H1 (cell line): Measurements from ENCODE around the gene CST7. TPM values are rescaled to one million over a fixed set of nuclear protein-coding genes. Genes with fewer than 3 reads are reported as not detected.

Experiments
- CTCF ChIA-PET: fragments of 300-600 bp; sonication (Branson Sonifier 250); formaldehyde crosslinking; loops from one replicate; lab custom pipeline; 2021; ENCODE audit not compliant: partially characterized antibody; lab: Charles Lee
- POLR2A ChIA-PET: fragments of 300-600 bp; sonication (Branson Sonifier 250); formaldehyde crosslinking; loops from one replicate; lab custom pipeline; 2021; ENCODE audit warnings: inconsistent platforms; ENCODE audit not compliant: partially characterized antibody; lab: Charles Lee
- DNase-seq, 2 experiments: peaks; one replicate each; pipeline versions ENCODE4 v3.0.0 to v3.0.0-alpha.2; 2010 to 2022; ENCODE audit warnings: low spot score in 2 of 2, low read depth in 1 of 2, mixed read lengths in 1 of 2
- FAIRE-seq: peaks from 2 replicates; lab custom pipeline; 2011; peaks lifted over from hg19 to GRCh38; lab: Jason Lieb, UNC
- H2AFZ ChIP-seq: 2 replicates; pipeline ENCODE4 v1.8.1; 2012; ENCODE audit warnings: low read length, inconsistent platforms
- H2AK5ac ChIP-seq: 2 replicates; pipeline ENCODE4 v1.6.1; 2013; ENCODE audit warnings: low read depth, low read length
- H2BK120ac ChIP-seq: replicated peaks from 2 replicates; pipeline ENCODE3; 2013; ENCODE audit warnings: low read depth, low read length, inconsistent platforms
- H2BK12ac ChIP-seq: 2 replicates; pipeline ENCODE4 v1.6.1; 2013; ENCODE audit warnings: low read depth, low read length
- H2BK15ac ChIP-seq: 2 replicates; pipeline ENCODE4 v1.6.1; 2013; ENCODE audit warnings: low read length
- H2BK20ac ChIP-seq: 2 replicates; pipeline ENCODE4 v1.6.1; 2013; ENCODE audit warnings: low read length
- H2BK5ac ChIP-seq: 2 replicates; pipeline ENCODE4 v1.6.1; 2013; ENCODE audit warnings: low read depth, low read length
- H3K14ac ChIP-seq: 2 replicates; pipeline ENCODE4 v1.6.1; 2013; ENCODE audit warnings: inconsistent platforms; ENCODE audit not compliant: insufficient read length
- H3K18ac ChIP-seq: 2 replicates; pipeline ENCODE4 v1.6.1; 2013; ENCODE audit warnings: low read length; ENCODE audit errors: extremely low read depth
- H3K23ac ChIP-seq: 2 replicates; pipeline ENCODE4 v1.6.1; 2013; ENCODE audit warnings: inconsistent platforms; ENCODE audit not compliant: insufficient read length
- H3K23me2 ChIP-seq: 2 replicates; pipeline ENCODE4 v1.6.1; 2013; ENCODE audit warnings: low read depth, low read length
- H3K27ac ChIP-seq: 2 replicates; pipeline ENCODE4 v1.6.1; 2011; ENCODE audit warnings: low read depth, low read length, inconsistent platforms
- H3K27me3 ChIP-seq, 4 experiments: replicated peaks in 1 of 4; 1 replicate in 1 of 4; 2 replicates in 3 of 4; pipeline versions ENCODE4 v1.6.1 to v1.8.1; 2011 to 2013; ENCODE audit warnings: low read length in 3 of 4, mild to moderate bottlenecking in 3 of 4, inconsistent platforms in 2 of 4, mixed read lengths in 2 of 4, moderate library complexity in 1 of 4; ENCODE audit not compliant: control insufficient read depth in 3 of 4, insufficient read depth in 3 of 4; ENCODE audit errors: extremely low read depth in 1 of 4
- H3K36me3 ChIP-seq, 4 experiments: 2 replicates each; pipeline versions ENCODE4 v1.6.1 to v1.8.1; 2011 to 2013; ENCODE audit warnings: mild to moderate bottlenecking in 4 of 4, low read length in 3 of 4, moderate library complexity in 2 of 4, control low read depth in 1 of 4, inconsistent platforms in 1 of 4; ENCODE audit not compliant: insufficient read depth in 4 of 4, control insufficient read depth in 2 of 4
- H3K4ac ChIP-seq: replicated peaks from 2 replicates; pipeline ENCODE3; 2013; ENCODE audit warnings: low read length, low read depth, mixed read lengths, inconsistent platforms; ENCODE audit not compliant: insufficient read length
- H3K4me1 ChIP-seq, 4 experiments: replicated peaks in 1 of 4; 1 replicate in 1 of 4; 2 replicates in 3 of 4; pipeline versions ENCODE4 v1.6.1 to v1.8.1; 2011 to 2013; ENCODE audit warnings: low read length in 3 of 4, inconsistent platforms in 2 of 4, mixed read lengths in 1 of 4; ENCODE audit not compliant: insufficient read depth in 4 of 4, control insufficient read depth in 3 of 4
- H3K4me2 ChIP-seq, 2 experiments: 2 replicates each; pipeline versions ENCODE4 v1.6.1 to v1.8.1; 2011 to 2013; ENCODE audit warnings: low read depth in 2 of 2, low read length in 2 of 2, control low read depth in 1 of 2, inconsistent platforms in 1 of 2, mild to moderate bottlenecking in 1 of 2; ENCODE audit not compliant: insufficient read depth in 1 of 2
- H3K4me3 ChIP-seq, 4 experiments: fragments of 200-600, 300-600 bp in 1 of 4; sonication (generic), shearing (Covaris generic), sonication (Bioruptor Twin) in 1 of 4; 2 replicates each; pipeline versions ENCODE4 v1.5.1 to v1.8.1; 2011 to 2016; ENCODE audit warnings: low read length in 4 of 4, low read depth in 3 of 4, control low read depth in 2 of 4, inconsistent platforms in 2 of 4, mild to moderate bottlenecking in 2 of 4, mixed read lengths in 1 of 4, moderate library complexity in 1 of 4; ENCODE audit not compliant: insufficient read depth in 2 of 4; ENCODE audit errors: extremely low read depth in 1 of 4
- H3K56ac ChIP-seq: replicated peaks from 2 replicates; pipeline ENCODE3; 2013; ENCODE audit warnings: low read depth, mild to moderate bottlenecking, mixed read lengths, low read length, inconsistent platforms; ENCODE audit not compliant: insufficient read length
- H3K79me1 ChIP-seq: 2 replicates; pipeline ENCODE4 v1.6.1; 2013; ENCODE audit warnings: low read depth, low read length, control low read depth
- H3K79me2 ChIP-seq, 2 experiments: 2 replicates each; pipeline versions ENCODE4 v1.6.1 to v1.8.1; 2012 to 2013; ENCODE audit warnings: low read length in 2 of 2, mild to moderate bottlenecking in 2 of 2, inconsistent platforms in 1 of 2; ENCODE audit not compliant: insufficient read depth in 2 of 2, control insufficient read depth in 1 of 2
- H3K9ac ChIP-seq, 4 experiments: replicated peaks in 1 of 4; 1 replicate in 1 of 4; 2 replicates in 3 of 4; pipeline versions ENCODE4 v1.6.1 to v1.8.1; 2011 to 2013; ENCODE audit warnings: low read depth in 3 of 4, low read length in 3 of 4, control low read depth in 2 of 4, mild to moderate bottlenecking in 2 of 4, moderate library complexity in 2 of 4, inconsistent platforms in 1 of 4; ENCODE audit errors: extremely low read depth in 1 of 4
- H3K9me3 ChIP-seq, 2 experiments: 2 replicates each; pipeline versions ENCODE4 v1.6.1 to v1.8.1; 2012 to 2013; ENCODE audit warnings: mild to moderate bottlenecking in 2 of 2, moderate library complexity in 2 of 2, control low read depth in 1 of 2, inconsistent platforms in 1 of 2, low read depth in 1 of 2, low read length in 1 of 2, mixed read lengths in 1 of 2; ENCODE audit not compliant: insufficient read depth in 2 of 2
- H4K20me1 ChIP-seq, 2 experiments: replicated peaks in 1 of 2; 2 replicates each; pipeline versions ENCODE3 to v1.8.1; 2011 to 2013; ENCODE audit warnings: inconsistent platforms in 2 of 2, low read length in 2 of 2, mild to moderate bottlenecking in 1 of 2; ENCODE audit not compliant: insufficient read depth in 2 of 2, control insufficient read depth in 1 of 2
- H4K5ac ChIP-seq: 2 replicates; pipeline ENCODE4 v1.6.1; 2013; ENCODE audit warnings: low read length, low read depth, mixed read lengths, inconsistent platforms; ENCODE audit not compliant: insufficient read length
- H4K8ac ChIP-seq: 2 replicates; pipeline ENCODE4 v1.8.0; 2013; ENCODE audit warnings: mild to moderate bottlenecking, moderate library complexity, low read length, inconsistent platforms; ENCODE audit not compliant: insufficient read depth; ENCODE audit errors: extremely low read depth
- H4K91ac ChIP-seq: replicated peaks from 2 replicates; pipeline ENCODE3; 2013; ENCODE audit warnings: low read length, mixed read lengths, inconsistent platforms; ENCODE audit not compliant: insufficient read length
- ATF3 ChIP-seq: IDR thresholded peaks from 2 replicates; pipeline ENCODE4 v1.6.1; 2011; ENCODE audit warnings: low read depth, mild to moderate bottlenecking, low read length; ENCODE audit not compliant: insufficient read depth
- CEBPB ChIP-seq: IDR thresholded peaks from 2 replicates; pipeline ENCODE4 v1.6.1; 2012; ENCODE audit warnings: low read depth, low read length
- JUND ChIP-seq: IDR thresholded peaks from 2 replicates; pipeline ENCODE4 v1.6.1; 2011; ENCODE audit warnings: mild to moderate bottlenecking, improper control_type of control experiment, low read length
- KDM5A ChIP-seq: fragments of 200-600 bp; IDR thresholded peaks from 2 replicates; pipeline ENCODE4 v1.7.1; 2012; ENCODE audit warnings: mild to moderate bottlenecking, low read length, inconsistent platforms, mixed read lengths
- PHF8 ChIP-seq: fragments of 200-600 bp; sonication (generic); conservative IDR thresholded peaks from 2 replicates; pipeline ENCODE4 v1.7.1; 2012; ENCODE audit warnings: low read depth, mild to moderate bottlenecking, inconsistent platforms, low read length, moderate library complexity
- RAD21 ChIP-seq, 2 experiments: IDR thresholded peaks in 1 of 2; conservative IDR thresholded peaks in 1 of 2; 2 replicates each; pipeline ENCODE4 v1.6.1; 2011; ENCODE audit warnings: low read depth in 2 of 2, low read length in 2 of 2, improper control_type of control experiment in 1 of 2, inconsistent platforms in 1 of 2, mild to moderate bottlenecking in 1 of 2, moderate library complexity in 1 of 2
- SIN3A ChIP-seq, 2 experiments: IDR thresholded peaks in 1 of 2; conservative IDR thresholded peaks in 1 of 2; 2 replicates each; pipeline ENCODE4 v1.6.1; 2011 to 2012; ENCODE audit warnings: low read length in 2 of 2, improper control_type of control experiment in 1 of 2, low read depth in 1 of 2, mild to moderate bottlenecking in 1 of 2
- SP1 ChIP-seq: IDR thresholded peaks from 2 replicates; pipeline ENCODE4 v1.6.1; 2011; ENCODE audit warnings: low read depth, low read length
- SP2 ChIP-seq: IDR thresholded peaks from 2 replicates; pipeline ENCODE4 v1.6.1; 2012; ENCODE audit warnings: mild to moderate bottlenecking, low read length, inconsistent platforms
- YY1 ChIP-seq: IDR thresholded peaks from 2 replicates; pipeline ENCODE4 v1.6.1; 2011; ENCODE audit warnings: low read depth, mild to moderate bottlenecking, low read length
- WGBS, 2 experiments: shearing (Covaris generic) in 1 of 2; methylation state at CpG; one replicate each; pipeline versions ENCODE4 v1.1.6 to v1.1.7; 2013 to 2015; ENCODE audit warnings: low lambda C conversion rate in 2 of 2, mixed read lengths in 2 of 2, inconsistent platforms in 1 of 2, low coverage in 1 of 2, missing lambda C conversion rate in 1 of 2; ENCODE audit not compliant: insufficient replicate concordance in 2 of 2, insufficient coverage in 1 of 2, insufficient read length in 1 of 2; ENCODE audit errors: extremely low coverage in 1 of 2, missing lambda C conversion rate in 1 of 2; 5-methylcytosine and 5-hydroxymethylcytosine counted together
- polyA plus RNA-seq, 7 experiments: library from polyadenylated mRNA; depleted of rRNA in 3 of 7; stranded (reverse) in 5 of 7; unstranded in 2 of 7; fragments of >200 nt in 5 of 7; fragments of 200-250 nt in 2 of 7; gene quantifications; 1 replicate in 5 of 7; 2 replicates in 1 of 7; 4 replicates in 1 of 7; pipeline versions ENCODE4 v1.2.1 to v1.2.3, GENCODE V29; 2011 to 2013; ENCODE audit warnings: missing spikeins in 2 of 7, mixed read lengths in 2 of 7
- total RNA-seq: library from RNA; stranded (reverse); fragmentation: NEBNext Ultra II Directional; extraction: Animal tissue kit (Norgen Biotek cat#: 25700); gene quantifications from 2 replicates; pipeline ENCODE4 v1.2.1, GENCODE V29; 2021
- TF ChIP-seq, protein P1 (sequence below): IDR thresholded peaks from 2 replicates; pipeline ENCODE4 v1.6.1; 2012; ENCODE audit warnings: inconsistent platforms

The CST7 gene
- total and polyA plus RNA-seq, 2 of the 8 experiments (the other 6 are each of a cell fraction or from before 2014, with no cell fraction given), result not detected

DNA sequence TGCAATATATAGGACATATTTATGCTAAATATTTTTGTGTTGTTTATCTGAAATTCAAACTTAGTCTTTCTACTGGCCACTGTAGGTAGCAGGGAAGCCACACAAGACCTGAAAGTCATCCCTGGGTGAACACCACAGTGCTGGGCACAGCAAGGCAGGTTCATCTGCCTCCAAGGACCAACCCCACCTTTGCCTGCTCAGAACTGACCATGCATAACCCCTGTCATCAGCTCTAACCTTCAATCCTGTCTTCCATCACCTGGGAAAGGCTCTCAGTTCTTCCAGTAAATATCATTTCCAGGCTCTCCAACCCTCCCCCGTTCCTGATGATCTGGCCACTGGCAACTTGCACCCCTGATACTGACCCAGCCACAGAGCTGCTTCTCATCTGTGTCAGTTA lies 32.7 kb upstream of the CST7 start:
- no peak overlapping the region for H3K56ac ChIP-seq
- no peak overlapping the region for H3K4me3 ChIP-seq
- no peak overlapping the region for H2BK20ac ChIP-seq
- no peak overlapping the region for H3K4ac ChIP-seq
- no peaks in the 10 kb centered on the region for H3K79me2 ChIP-seq
- no peak overlapping the region for H4K91ac ChIP-seq
- no peaks in the 10 kb centered on the region for H4K20me1 ChIP-seq
- no peak for FAIRE-seq
- no peak overlapping the region for H4K8ac ChIP-seq
- no peaks in the 10 kb centered on the region for H3K36me3 ChIP-seq
- H3K23me2 ChIP-seq, result no peaks in the 10 kb centered on the region
- POLR2A ChIA-PET, result no interaction called here
- CTCF ChIA-PET, result interaction anchor here (0.5 to 7.1 kb wide), 4 partner anchors 14 to 554 kb away, joined by 3 to 64 read pairs (median 26); no protein-coding TSS in a partner anchor
- H3K4me1 ChIP-seq, result no peaks in the 10 kb centered on the region
- H3K14ac ChIP-seq, result no peak overlapping the region
- no peak overlapping the region for H3K9ac ChIP-seq
- H3K18ac ChIP-seq, result no peak overlapping the region
- H4K5ac ChIP-seq, result no peak overlapping the region
- TF ChIP-seq PHF8 (no peak), KDM5A (no peak), SIN3A (conservative IDR thresholded peaks at IDR 0.05 in 1 of 2, IDR thresholded peaks at IDR 0.05 in 1 of 2; ENCODE audit: low read depth in 1 of 2, low read length in 2 of 2) (no peak), CEBPB (no peak), ATF3 (no peak), RAD21 (IDR thresholded peaks at IDR 0.05 in 1 of 2, conservative IDR thresholded peaks at IDR 0.05 in 1 of 2; ENCODE audit: low read depth in 2 of 2, low read length in 2 of 2) (no peak), SP2 (no peak), SP1 (no peak), JUND (no peak), YY1 (no peak)
- TF ChIP-seq, protein P1, sequence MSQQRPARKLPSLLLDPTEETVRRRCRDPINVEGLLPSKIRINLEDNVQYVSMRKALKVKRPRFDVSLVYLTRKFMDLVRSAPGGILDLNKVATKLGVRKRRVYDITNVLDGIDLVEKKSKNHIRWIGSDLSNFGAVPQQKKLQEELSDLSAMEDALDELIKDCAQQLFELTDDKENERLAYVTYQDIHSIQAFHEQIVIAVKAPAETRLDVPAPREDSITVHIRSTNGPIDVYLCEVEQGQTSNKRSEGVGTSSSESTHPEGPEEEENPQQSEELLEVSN, result no peak
- TF ChIP-seq, all 59 proteins: peak for 0
- no peak overlapping the region for H2BK5ac ChIP-seq
- no peak overlapping the region for H3K27ac ChIP-seq
- no peak overlapping the region for H3K23ac ChIP-seq
- peaks cover 2 to 7% of the 10 kb centered on the region in 2 experiments for H3K9me3 ChIP-seq
- H2AFZ ChIP-seq, result no peak overlapping the region
- no peaks in the 10 kb centered on the region; a peak in 1 of 7 replicates for H3K27me3 ChIP-seq
- no peak overlapping the region for H3K4me2 ChIP-seq
- no peak overlapping the region for H2BK12ac ChIP-seq
- no peak overlapping the region for H2BK15ac ChIP-seq
- H2AK5ac ChIP-seq, result no peak overlapping the region
- 75% methylated on average over 1 of the region's 1 CpG; no CpG with 5 or more reads in 1 of the 2 experiments for WGBS, 2 experiments
- no peaks in the 10 kb centered on the region for H3K79me1 ChIP-seq
- no peak overlapping the region for H2BK120ac ChIP-seq
- no peak for DNase-seq
